Measurements from ENCODE around the gene PBX3. TPM values are rescaled to one million over a fixed set of nuclear protein-coding genes. Genes with fewer than 3 reads are reported as not detected.
A peak's percentile ranks its signal among the peaks of the same experiment; 100 is the strongest.

Gene PBX3
- polyA plus RNA-seq, 4 donors, result 2.5 to 14.4 (median 6.4) TPM

GRCh38 chr9:125749951-125750626 lies 2.9 kb downstream of the PBX3 start:
- DNase-seq (no peak), FAIRE-seq (no peak)
- peak overlapping the region in 1 of 3 donors; percentile 17 for H3K4me3 ChIP-seq (ENCODE audit: low read depth in 1 of 3, low read length in 3 of 3)
- WGBS, 3 donors, result 78 to 87% (median 87%) methylated on average over 4 of the region's 4 CpGs
- no peaks in the 10 kb centered on the region for H3K36me3 ChIP-seq (ENCODE audit: control insufficient read depth in 3 of 3, insufficient read depth in 2 of 3, low read depth in 1 of 3, low read length in 3 of 3)
- H3K4me1 ChIP-seq (ENCODE audit: control insufficient read depth in 3 of 3, insufficient read depth in 2 of 3, low read depth in 1 of 3, low read length in 2 of 3), result peaks cover 3 to 8% (median 6%) of the 10 kb centered on the region in 3 donors
- H3K9me3 ChIP-seq (ENCODE audit: control insufficient read depth in 2 of 2, insufficient read depth in 1 of 2, low read depth in 1 of 2, low read length in 1 of 2), result no peaks in the 10 kb centered on the region
- H3K27ac ChIP-seq (ENCODE audit: low read depth in 1 of 3, low read length in 2 of 3), result no peak overlapping the region
- H3K27me3 ChIP-seq (ENCODE audit: control insufficient read depth in 3 of 3, insufficient read depth in 3 of 3, low read length in 3 of 3), result peaks cover 0 to 15% (median 0%) of the 10 kb centered on the region in 3 donors

- Histone ChIP-seq H3K27me3 (ENCODE audit: control insufficient read depth in 3 of 3, insufficient read depth in 3 of 3, low read length in 3 of 3) (peaks cover 0 to 9% (median 0%) of the 10 kb centered on the region in 3 donors), H3K27ac (ENCODE audit: low read depth in 1 of 3, low read length in 2 of 3) (no peak overlapping the region), H3K36me3 (ENCODE audit: control insufficient read depth in 3 of 3, insufficient read depth in 2 of 3, low read depth in 1 of 3, low read length in 3 of 3) (no peaks in the 10 kb centered on the region), H3K4me3 (ENCODE audit: low read depth in 1 of 3, low read length in 3 of 3) (peak overlapping the region in 1 of 3 donors; percentile 17), H3K9me3 (ENCODE audit: control insufficient read depth in 2 of 2, insufficient read depth in 1 of 2, low read depth in 1 of 2, low read length in 1 of 2) (no peaks in the 10 kb centered on the region), H3K4me1 (ENCODE audit: control insufficient read depth in 3 of 3, insufficient read depth in 2 of 3, low read depth in 1 of 3, low read length in 2 of 3) (peaks cover 1 to 7% (median 2%) of the 10 kb centered on the region in 3 donors)
- WGBS, 3 donors, result 72 to 92% (median 91%) methylated on average over 6 of the region's 6 CpGs
- DNase-seq, result no peak
- no peak for FAIRE-seq
Measured at GRCh38 chr9:125750627-125751011, 3.4 kb downstream of the PBX3 start.

- DNase-seq (no peak), FAIRE-seq (no peak)
- Histone ChIP-seq H3K36me3 (ENCODE audit: control insufficient read depth in 3 of 3, insufficient read depth in 2 of 3, low read depth in 1 of 3, low read length in 3 of 3) (no peaks in the 10 kb centered on the region), H3K4me3 (ENCODE audit: low read depth in 1 of 3, low read length in 3 of 3) (no peak overlapping the region), H3K4me1 (ENCODE audit: control insufficient read depth in 3 of 3, insufficient read depth in 2 of 3, low read depth in 1 of 3, low read length in 2 of 3) (no peaks in the 10 kb centered on the region), H3K27ac (ENCODE audit: low read depth in 1 of 3, low read length in 2 of 3) (no peak overlapping the region), H3K9me3 (ENCODE audit: control insufficient read depth in 2 of 2, insufficient read depth in 1 of 2, low read depth in 1 of 2, low read length in 1 of 2) (no peaks in the 10 kb centered on the region), H3K27me3 (ENCODE audit: control insufficient read depth in 3 of 3, insufficient read depth in 3 of 3, low read length in 3 of 3) (peaks cover 0 to 7% (median 0%) of the 10 kb centered on the region in 3 donors)
- WGBS, 3 donors, result 77 to 85% (median 79%) methylated on average over 3 of the region's 3 CpGs
Measured at GRCh38 chr9:125752070-125752628, 5.0 kb downstream of the PBX3 start.

- Histone ChIP-seq H3K4me3 (ENCODE audit: low read depth in 1 of 3, low read length in 3 of 3) (no peak overlapping the region), H3K9me3 (ENCODE audit: control insufficient read depth in 2 of 2, insufficient read depth in 1 of 2, low read depth in 1 of 2, low read length in 1 of 2) (no peaks in the 10 kb centered on the region), H3K36me3 (ENCODE audit: control insufficient read depth in 3 of 3, insufficient read depth in 2 of 3, low read depth in 1 of 3, low read length in 3 of 3) (no peaks in the 10 kb centered on the region), H3K27me3 (ENCODE audit: control insufficient read depth in 3 of 3, insufficient read depth in 3 of 3, low read length in 3 of 3) (no peaks in the 10 kb centered on the region), H3K4me1 (ENCODE audit: control insufficient read depth in 3 of 3, insufficient read depth in 2 of 3, low read depth in 1 of 3, low read length in 2 of 3) (no peaks in the 10 kb centered on the region), H3K27ac (ENCODE audit: low read depth in 1 of 3, low read length in 2 of 3) (no peak overlapping the region)
- DNase-seq (no peak), FAIRE-seq (no peak)
- 57 to 65% (median 59%) methylated on average over 2 of the region's 2 CpGs for WGBS, 3 donors
Measured at GRCh38 chr9:125754096-125754495, 6.9 kb downstream of the PBX3 start.

- Histone ChIP-seq H3K36me3 (ENCODE audit: control insufficient read depth in 3 of 3, insufficient read depth in 2 of 3, low read depth in 1 of 3, low read length in 3 of 3) (no peaks in the 10 kb centered on the region), H3K4me3 (ENCODE audit: low read depth in 1 of 3, low read length in 3 of 3) (no peak overlapping the region), H3K9me3 (ENCODE audit: control insufficient read depth in 2 of 2, insufficient read depth in 1 of 2, low read depth in 1 of 2, low read length in 1 of 2) (no peaks in the 10 kb centered on the region), H3K27ac (ENCODE audit: low read depth in 1 of 3, low read length in 2 of 3) (no peak overlapping the region), H3K4me1 (ENCODE audit: control insufficient read depth in 3 of 3, insufficient read depth in 2 of 3, low read depth in 1 of 3, low read length in 2 of 3) (peaks cover 0 to 4% (median 0%) of the 10 kb centered on the region in 3 donors), H3K27me3 (ENCODE audit: control insufficient read depth in 3 of 3, insufficient read depth in 3 of 3, low read length in 3 of 3) (no peaks in the 10 kb centered on the region)
- DNase-seq (no peak), FAIRE-seq (no peak)
- WGBS, 3 donors, result 74 to 96% (median 79%) methylated on average over 1 of the region's 1 CpG
Measured at GRCh38 chr9:125755340-125755739, 8.2 kb downstream of the PBX3 start.

- Histone ChIP-seq H3K4me1 (ENCODE audit: control insufficient read depth in 3 of 3, insufficient read depth in 2 of 3, low read depth in 1 of 3, low read length in 2 of 3) (peaks cover 0 to 4% (median 0%) of the 10 kb centered on the region in 3 donors), H3K4me3 (ENCODE audit: low read depth in 1 of 3, low read length in 3 of 3) (no peak overlapping the region), H3K27ac (ENCODE audit: low read depth in 1 of 3, low read length in 2 of 3) (no peak overlapping the region), H3K27me3 (ENCODE audit: control insufficient read depth in 3 of 3, insufficient read depth in 3 of 3, low read length in 3 of 3) (no peaks in the 10 kb centered on the region), H3K36me3 (ENCODE audit: control insufficient read depth in 3 of 3, insufficient read depth in 2 of 3, low read depth in 1 of 3, low read length in 3 of 3) (no peaks in the 10 kb centered on the region), H3K9me3 (ENCODE audit: control insufficient read depth in 2 of 2, insufficient read depth in 1 of 2, low read depth in 1 of 2, low read length in 1 of 2) (no peaks in the 10 kb centered on the region)
- DNase-seq, result no peak
- FAIRE-seq, result no peak
- WGBS, 3 donors, result 94 to 97% (median 96%) methylated on average over 4 of the region's 4 CpGs
Measured at GRCh38 chr9:125756518-125756917, 9.3 kb downstream of the PBX3 start.

GRCh38 chr9:125757834-125758233 lies 10.7 kb downstream of the PBX3 start:
- DNase-seq (no peak), FAIRE-seq (no peak)
- no peaks in the 10 kb centered on the region for H3K36me3 ChIP-seq (ENCODE audit: control insufficient read depth in 3 of 3, insufficient read depth in 2 of 3, low read depth in 1 of 3, low read length in 3 of 3)
- 56 to 69% (median 62%) methylated on average over 1 of the region's 1 CpG for WGBS, 3 donors
- peaks cover 0 to 4% (median 0%) of the 10 kb centered on the region in 3 donors for H3K4me1 ChIP-seq (ENCODE audit: control insufficient read depth in 3 of 3, insufficient read depth in 2 of 3, low read depth in 1 of 3, low read length in 2 of 3)
- H3K4me3 ChIP-seq (ENCODE audit: low read depth in 1 of 3, low read length in 3 of 3), result no peak overlapping the region
- no peaks in the 10 kb centered on the region for H3K27me3 ChIP-seq (ENCODE audit: control insufficient read depth in 3 of 3, insufficient read depth in 3 of 3, low read length in 3 of 3)
- no peaks in the 10 kb centered on the region for H3K9me3 ChIP-seq (ENCODE audit: control insufficient read depth in 2 of 2, insufficient read depth in 1 of 2, low read depth in 1 of 2, low read length in 1 of 2)
- no peak overlapping the region for H3K27ac ChIP-seq (ENCODE audit: low read depth in 1 of 3, low read length in 2 of 3)

- WGBS, 3 donors, result 56 to 87% (median 79%) methylated on average over 6 of the region's 6 CpGs
- Histone ChIP-seq H3K36me3 (ENCODE audit: control insufficient read depth in 3 of 3, insufficient read depth in 2 of 3, low read depth in 1 of 3, low read length in 3 of 3) (no peaks in the 10 kb centered on the region), H3K27ac (ENCODE audit: low read depth in 1 of 3, low read length in 2 of 3) (no peak overlapping the region), H3K4me1 (ENCODE audit: control insufficient read depth in 3 of 3, insufficient read depth in 2 of 3, low read depth in 1 of 3, low read length in 2 of 3) (peaks cover 0 to 4% (median 0%) of the 10 kb centered on the region in 3 donors), H3K27me3 (ENCODE audit: control insufficient read depth in 3 of 3, insufficient read depth in 3 of 3, low read length in 3 of 3) (no peaks in the 10 kb centered on the region), H3K9me3 (ENCODE audit: control insufficient read depth in 2 of 2, insufficient read depth in 1 of 2, low read depth in 1 of 2, low read length in 1 of 2) (no peaks in the 10 kb centered on the region), H3K4me3 (ENCODE audit: low read depth in 1 of 3, low read length in 3 of 3) (no peak overlapping the region)
- DNase-seq (no peak), FAIRE-seq (no peak)
Measured at GRCh38 chr9:125758986-125759763, 12.0 kb downstream of the PBX3 start.

All from small intestine (tissue), 7 donors.